Astrocyte (in vitro differentiated cells and primary cell): ENCODE data around the gene DDX25.

Experiments
- EZH2 ChIP-seq: IDR thresholded peaks from 2 replicates; pipeline ENCODE4 v1.6.1; 2012; ENCODE audit warnings: mild to moderate bottlenecking, low read length, inconsistent platforms; ENCODE audit not compliant: insufficient read depth
- TF ChIP-seq, protein P1 (sequence below): IDR thresholded peaks from 2 replicates; pipeline ENCODE4 v1.5.1; 2011; ENCODE audit warnings: low read depth, mild to moderate bottlenecking, inconsistent platforms, low read length, moderate library complexity; ENCODE audit not compliant: insufficient read depth

GRCh38 chr11:125960771-125961170 is 56.5 kb downstream of the DDX25 start:
- TF ChIP-seq, protein P1, sequence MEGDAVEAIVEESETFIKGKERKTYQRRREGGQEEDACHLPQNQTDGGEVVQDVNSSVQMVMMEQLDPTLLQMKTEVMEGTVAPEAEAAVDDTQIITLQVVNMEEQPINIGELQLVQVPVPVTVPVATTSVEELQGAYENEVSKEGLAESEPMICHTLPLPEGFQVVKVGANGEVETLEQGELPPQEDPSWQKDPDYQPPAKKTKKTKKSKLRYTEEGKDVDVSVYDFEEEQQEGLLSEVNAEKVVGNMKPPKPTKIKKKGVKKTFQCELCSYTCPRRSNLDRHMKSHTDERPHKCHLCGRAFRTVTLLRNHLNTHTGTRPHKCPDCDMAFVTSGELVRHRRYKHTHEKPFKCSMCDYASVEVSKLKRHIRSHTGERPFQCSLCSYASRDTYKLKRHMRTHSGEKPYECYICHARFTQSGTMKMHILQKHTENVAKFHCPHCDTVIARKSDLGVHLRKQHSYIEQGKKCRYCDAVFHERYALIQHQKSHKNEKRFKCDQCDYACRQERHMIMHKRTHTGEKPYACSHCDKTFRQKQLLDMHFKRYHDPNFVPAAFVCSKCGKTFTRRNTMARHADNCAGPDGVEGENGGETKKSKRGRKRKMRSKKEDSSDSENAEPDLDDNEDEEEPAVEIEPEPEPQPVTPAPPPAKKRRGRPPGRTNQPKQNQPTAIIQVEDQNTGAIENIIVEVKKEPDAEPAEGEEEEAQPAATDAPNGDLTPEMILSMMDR: no peak
- no peak for TF ChIP-seq EZH2
